SK-N-MC (cell line): Measurements from ENCODE around the gene TMEM140.

Experiments
- DNase-seq: peaks from one replicate; pipeline ENCODE4 v3.0.0-alpha.2; 2011; ENCODE audit warnings: low read depth, low spot score
- H3K27ac ChIP-seq: fragments of 200-600 bp; sonication (generic); 2 replicates; pipeline ENCODE4 v1.5.1; 2016; ENCODE audit warnings: mixed run types
- H3K36me3 ChIP-seq: fragments of 200-600 bp; sonication (generic); 2 replicates; pipeline ENCODE4 v1.6.1; 2017; ENCODE audit warnings: antibody characterized with exemption, low read length, mixed read lengths; ENCODE audit not compliant: insufficient read depth
- H3K4me3 ChIP-seq: fragments of 200-600 bp; sonication (generic); 2 replicates; pipeline ENCODE4 v1.5.1; 2016
- H3K9ac ChIP-seq: fragments of 200-600 bp; sonication (generic); 2 replicates; pipeline ENCODE4 v1.8.0; 2017; ENCODE audit warnings: mixed run types, mixed read lengths; ENCODE audit not compliant: insufficient read length
- H3K9me3 ChIP-seq: fragments of 200-600 bp; sonication (generic); 2 replicates; pipeline ENCODE4 v1.6.1; 2017; ENCODE audit warnings: low read depth, mild to moderate bottlenecking, antibody characterized with exemption, low read length, moderate library complexity, mixed read lengths
- EZH2 ChIP-seq: fragments of 200-600 bp; sonication (generic); IDR thresholded peaks from one replicate; pipeline ENCODE4 v1.6.1; 2017; ENCODE audit warnings: antibody characterized with exemption
- FOXP2 ChIP-seq: optimal IDR thresholded peaks from 2 replicates; pipeline ENCODE3; 2011; ENCODE audit warnings: mild to moderate bottlenecking, moderate library complexity; ENCODE audit not compliant: insufficient read depth; ENCODE audit errors: extremely low read length, control extremely low read depth
- POLR2AphosphoS5 ChIP-seq: IDR thresholded peaks from 2 replicates; pipeline ENCODE4 v1.6.1; 2012; ENCODE audit warnings: mild to moderate bottlenecking, low read depth, low read length, borderline replicate concordance

Gene TMEM140

GRCh38 chr7:135152442-135152841 is 4.6 kb downstream of the TMEM140 start:
- no peak for DNase-seq
- H3K27ac ChIP-seq: no peak overlapping the region
- no peak overlapping the region for H3K9ac ChIP-seq
- H3K9me3 ChIP-seq: no peaks in the 10 kb centered on the region
- no peaks in the 10 kb centered on the region for H3K36me3 ChIP-seq
- no peak for TF ChIP-seq EZH2
- TF ChIP-seq FOXP2: no peak
- TF ChIP-seq POLR2AphosphoS5: no peak
- H3K4me3 ChIP-seq: no peak overlapping the region

- Histone ChIP-seq H3K36me3 (no peaks in the 10 kb centered on the region), H3K4me3 (no peak overlapping the region), H3K27ac (no peak overlapping the region), H3K9me3 (no peaks in the 10 kb centered on the region), H3K9ac (no peak overlapping the region)
- TF ChIP-seq EZH2 (no peak), POLR2AphosphoS5 (no peak), FOXP2 (no peak)
- no peak for DNase-seq
Measured at GRCh38 chr7:135154734-135155133, 6.9 kb downstream of the TMEM140 start.

GRCh38 chr7:135156290-135156689 is 8.4 kb downstream of the TMEM140 start:
- Histone ChIP-seq H3K27ac (no peak overlapping the region), H3K9ac (no peak overlapping the region), H3K36me3 (no peaks in the 10 kb centered on the region), H3K4me3 (no peak overlapping the region), H3K9me3 (no peaks in the 10 kb centered on the region)
- TF ChIP-seq FOXP2 (no peak), POLR2AphosphoS5 (no peak), EZH2 (no peak)
- DNase-seq: no peak

GRCh38 chr7:135158141-135158655 is 10.3 kb downstream of the TMEM140 start:
- TF ChIP-seq EZH2: no peak
- no peak for TF ChIP-seq POLR2AphosphoS5
- TF ChIP-seq FOXP2: no peak
- H3K9me3 ChIP-seq: no peaks in the 10 kb centered on the region
- no peak overlapping the region for H3K27ac ChIP-seq
- no peak for DNase-seq
- no peak overlapping the region for H3K4me3 ChIP-seq
- H3K36me3 ChIP-seq: no peaks in the 10 kb centered on the region
- no peak overlapping the region for H3K9ac ChIP-seq

GRCh38 chr7:135158874-135159273 is 11.0 kb downstream of the TMEM140 start:
- Histone ChIP-seq H3K4me3 (no peak overlapping the region), H3K36me3 (no peaks in the 10 kb centered on the region; the same call in 1 of the 2 replicates)

GRCh38 chr7:135159359-135160085 is 11.7 kb downstream of the TMEM140 start:
- Histone ChIP-seq H3K4me3 (no peak overlapping the region), H3K36me3 (no peaks in the 10 kb centered on the region; the same call in 1 of the 2 replicates), H3K27ac (peak overlapping the region; percentile 78), H3K9ac (no peak overlapping the region), H3K9me3 (no peaks in the 10 kb centered on the region)
- TF ChIP-seq EZH2 (no peak), FOXP2 (no peak), POLR2AphosphoS5 (no peak)
- no peak for DNase-seq

More at GRCh38 chr7:135158874-135159273, 11.0 kb downstream of the TMEM140 start:
- no peak for DNase-seq
- Histone ChIP-seq H3K27ac (no peak overlapping the region), H3K9ac (no peak overlapping the region), H3K9me3 (no peaks in the 10 kb centered on the region)
- TF ChIP-seq FOXP2 (no peak), EZH2 (no peak), POLR2AphosphoS5 (no peak)

- TF ChIP-seq EZH2 (no peak), POLR2AphosphoS5 (no peak), FOXP2 (no peak)
- H3K4me3 ChIP-seq: no peak overlapping the region
- no peaks in the 10 kb centered on the region for H3K9me3 ChIP-seq
- H3K27ac ChIP-seq: peak overlapping the region; percentile 78
- DNase-seq: no peak
- H3K9ac ChIP-seq: no peak overlapping the region
- H3K36me3 ChIP-seq: peaks cover 2% of the 10 kb centered on the region; the same call in 1 of the 2 replicates
Measured at GRCh38 chr7:135160098-135160857, 12.4 kb downstream of the TMEM140 start.

GRCh38 chr7:135160858-135161653 is 13.2 kb downstream of the TMEM140 start:
- H3K9me3 ChIP-seq: no peaks in the 10 kb centered on the region
- peak overlapping the region; percentile 10 for H3K9ac ChIP-seq
- H3K4me3 ChIP-seq: no peak overlapping the region
- peaks cover 9% of the 10 kb centered on the region; the same call in 1 of the 2 replicates for H3K36me3 ChIP-seq
- no peak for DNase-seq
- TF ChIP-seq FOXP2: no peak
- TF ChIP-seq EZH2: no peak
- no peak; the same call in 1 of the 2 replicates for TF ChIP-seq POLR2AphosphoS5
- peak overlapping the region; percentile 78 for H3K27ac ChIP-seq
